Measurements from ENCODE around the gene ANKRD23. TPM values are rescaled to one million over a fixed set of nuclear protein-coding genes. Genes with fewer than 3 reads are reported as not detected.

ANKRD23 gene
- total and polyA plus RNA-seq, 2 of the 4 experiments (the other 2 are of a cell fraction): 0.54 to 1.5 TPM

DNA sequence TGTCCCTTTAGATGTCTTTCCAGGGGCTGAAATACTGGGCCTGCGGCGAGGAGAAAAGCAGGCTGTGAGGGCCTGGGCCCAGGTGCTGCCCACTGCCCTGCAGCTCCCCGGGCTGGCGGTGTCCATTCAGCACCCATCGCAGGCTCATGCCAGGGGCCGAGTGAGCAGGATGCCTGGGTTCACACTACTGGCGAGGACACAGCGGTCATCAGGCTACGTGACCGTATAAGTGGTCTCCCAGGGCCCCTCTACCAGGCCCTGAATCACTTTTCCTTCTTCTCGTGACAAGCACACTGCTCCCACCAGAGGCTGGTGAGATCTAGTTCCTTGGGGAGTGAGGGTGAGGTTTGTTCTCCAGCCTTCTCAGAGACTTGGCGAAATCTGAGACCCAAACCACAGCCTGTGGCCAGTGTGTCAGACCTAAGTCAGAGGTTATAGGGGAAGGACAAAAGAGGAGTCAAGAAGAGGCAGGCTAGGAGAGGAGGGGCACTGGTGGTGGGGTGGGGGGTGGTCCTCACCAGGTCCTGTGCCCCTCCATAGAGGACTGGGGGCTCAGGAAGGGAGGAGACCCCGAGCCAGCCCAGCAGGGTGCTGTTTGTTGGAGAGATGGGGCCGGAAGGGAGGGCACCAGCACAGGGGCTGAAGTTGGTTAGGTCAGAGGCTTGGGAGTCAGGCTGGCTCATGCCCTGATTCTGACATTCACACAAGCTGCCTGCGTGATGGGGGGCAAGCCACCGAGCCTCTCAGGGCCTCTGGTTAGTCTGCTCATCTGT, 32.6 kb upstream of the ANKRD23 start:
- H3K27ac ChIP-seq (ENCODE audit: insufficient read depth, low read length): no peak overlapping the region
- no peaks in the 10 kb centered on the region for H4K20me1 ChIP-seq (ENCODE audit: insufficient read depth, low read length)
- CTCF ChIA-PET: no interaction called here
- H3K4ac ChIP-seq (ENCODE audit: low read depth, low read length): no peak overlapping the region
- H3K9ac ChIP-seq (ENCODE audit: low read depth, low read length): no peak overlapping the region
- H3K9me1 ChIP-seq (ENCODE audit: insufficient read depth, low read length): no peaks in the 10 kb centered on the region; the same call in 1 of the 2 replicates
- H3K14ac ChIP-seq (replicated peaks; ENCODE audit: low read depth, low read length): 0 out of 2 replicates have a peak overlapping the region, but pooled peaks have one; percentile 21
- POLR2A ChIA-PET (ENCODE audit: unreplicated experiment): no interaction called here
- H3K56ac ChIP-seq (ENCODE audit: extremely low read depth, insufficient read depth, low read length): no peak overlapping the region
- H4K91ac ChIP-seq (ENCODE audit: insufficient read depth, low read depth, low read length): no peak overlapping the region
- H2AK5ac ChIP-seq (ENCODE audit: low read depth, low read length): no peak overlapping the region; the same call in 1 of the 2 replicates
- dilution Hi-C loops (cut with HindIII; ENCODE audit: low sequenced_read_pairs, unreplicated experiment): no loop called here
- H3K4me1 ChIP-seq (ENCODE audit: control insufficient read depth, insufficient read depth, low read length): peaks cover 9% of the 10 kb centered on the region
- no peak overlapping the region for H2BK120ac ChIP-seq (ENCODE audit: low read depth, low read length)
- no TSS peak for BruUV-seq (replicated peaks)
- DNase-seq: peak; percentile 62
- no peak overlapping the region for H4K5ac ChIP-seq (ENCODE audit: low read depth, low read length)
- 81% methylated on average over 5 of the region's 16 CpGs; no CpG with 5 or more reads in 1 of the 2 experiments for WGBS, 2 experiments (ENCODE audit: extremely low coverage in 2 of 2, insufficient read length in 1 of 2)
- TF ChIP-seq SMC3 (IDR thresholded peaks at IDR 0.05; ENCODE audit: low read depth, low read length): no peak
- TF ChIP-seq, protein P1, sequence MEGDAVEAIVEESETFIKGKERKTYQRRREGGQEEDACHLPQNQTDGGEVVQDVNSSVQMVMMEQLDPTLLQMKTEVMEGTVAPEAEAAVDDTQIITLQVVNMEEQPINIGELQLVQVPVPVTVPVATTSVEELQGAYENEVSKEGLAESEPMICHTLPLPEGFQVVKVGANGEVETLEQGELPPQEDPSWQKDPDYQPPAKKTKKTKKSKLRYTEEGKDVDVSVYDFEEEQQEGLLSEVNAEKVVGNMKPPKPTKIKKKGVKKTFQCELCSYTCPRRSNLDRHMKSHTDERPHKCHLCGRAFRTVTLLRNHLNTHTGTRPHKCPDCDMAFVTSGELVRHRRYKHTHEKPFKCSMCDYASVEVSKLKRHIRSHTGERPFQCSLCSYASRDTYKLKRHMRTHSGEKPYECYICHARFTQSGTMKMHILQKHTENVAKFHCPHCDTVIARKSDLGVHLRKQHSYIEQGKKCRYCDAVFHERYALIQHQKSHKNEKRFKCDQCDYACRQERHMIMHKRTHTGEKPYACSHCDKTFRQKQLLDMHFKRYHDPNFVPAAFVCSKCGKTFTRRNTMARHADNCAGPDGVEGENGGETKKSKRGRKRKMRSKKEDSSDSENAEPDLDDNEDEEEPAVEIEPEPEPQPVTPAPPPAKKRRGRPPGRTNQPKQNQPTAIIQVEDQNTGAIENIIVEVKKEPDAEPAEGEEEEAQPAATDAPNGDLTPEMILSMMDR (conservative IDR thresholded peaks at IDR 0.05; ENCODE audit: low read depth, low read length): no peak
- TF ChIP-seq CEBPB (IDR thresholded peaks at IDR 0.05; ENCODE audit: low read depth, low read length): no peak
- no peak for TF ChIP-seq BHLHE40 (IDR thresholded peaks at IDR 0.05; ENCODE audit: low read depth, low read length)
- no peak for TF ChIP-seq RAD21 (IDR thresholded peaks at IDR 0.05; ENCODE audit: low read length)
- H3K79me1 ChIP-seq (ENCODE audit: low read depth in 1 of 2, low read length in 2 of 2): no peaks in the 10 kb centered on the region
- intact Hi-C loops (cut with micrococcal nuclease): no loop called here
- peak; percentile 57 for ATAC-seq (ENCODE audit: low read depth)
- H2BK15ac ChIP-seq (ENCODE audit: low read depth, low read length): no peak overlapping the region
- no peak overlapping the region for H3K4me3 ChIP-seq (ENCODE audit: insufficient read depth, low read depth, low read length)
- H2AFZ ChIP-seq (replicated peaks; ENCODE audit: low read length, poor library complexity): peak overlapping the region; percentile 8
- in situ Hi-C loops (cut with MboI; ENCODE audit: low sequenced_read_pairs): no loop called here
- H3K36me3 ChIP-seq (ENCODE audit: control insufficient read depth, insufficient read depth, low read length): no peaks in the 10 kb centered on the region
- H2BK20ac ChIP-seq (ENCODE audit: low read depth, low read length): no peak overlapping the region
- no peak overlapping the region for H3K23ac ChIP-seq (ENCODE audit: low read depth, low read length)
- H3K18ac ChIP-seq (ENCODE audit: low read depth, low read length): no peak overlapping the region
- no peaks in the 10 kb centered on the region for H3K9me3 ChIP-seq (ENCODE audit: control insufficient read depth, insufficient read depth, low read length)
- no peak overlapping the region for H3K4me2 ChIP-seq (ENCODE audit: low read depth, low read length)
- H4K8ac ChIP-seq (ENCODE audit: low read depth in 2 of 2, low read length in 2 of 2): no peak overlapping the region
- peaks cover 5% of the 10 kb centered on the region; the same call in 1 of the 2 replicates for H3K27me3 ChIP-seq (ENCODE audit: control insufficient read depth, insufficient read depth, low read length)
- peak overlapping the region; percentile 21 for H2AK9ac ChIP-seq (replicated peaks; ENCODE audit: low read depth, low read length, poor library complexity)
- no peak overlapping the region for H2BK5ac ChIP-seq (ENCODE audit: low read depth, low read length, poor library complexity, severe bottlenecking)

All from IMR-90 (cell line).